CD4-positive, CD25-positive, alpha-beta regulatory T cell (primary cell): ENCODE results near the gene ADAMTS15. TPM values are rescaled to one million over a fixed set of nuclear protein-coding genes. Genes with fewer than 3 reads are reported as not detected.

Experiments
- ATAC-seq, 2 donors: fragments of 150-1000 bp; cut with Tn5 transposase; one replicate each; pipeline ENCODE4 v1.10.0; 2021; ENCODE audit warnings: low read depth in 2 of 2, moderate number of reproducible peaks in 2 of 2, moderate library complexity in 1 of 2
- DNase-seq, 3 donors: peaks; one replicate each; pipeline versions ENCODE4 v3.0.0 to v3.0.0-alpha.2; 2012 to 2022; ENCODE audit warnings: mixed read lengths in 1 of 3
- H3K27ac ChIP-seq: one replicate; pipeline ENCODE4 v1.7.0; 2013; ENCODE audit warnings: mild to moderate bottlenecking, low read length; ENCODE audit not compliant: insufficient read depth, poor library complexity, severe bottlenecking
- H3K27me3 ChIP-seq: one replicate; pipeline ENCODE4 v1.7.0; 2013; ENCODE audit warnings: low read length; ENCODE audit not compliant: control insufficient read depth, insufficient read depth
- H3K36me3 ChIP-seq: one replicate; pipeline ENCODE4 v1.7.0; 2013; ENCODE audit warnings: mild to moderate bottlenecking, low read length, moderate library complexity; ENCODE audit not compliant: control insufficient read depth, insufficient read depth
- H3K4me1 ChIP-seq: 2 replicates; pipeline ENCODE4 v1.7.0; 2013; ENCODE audit warnings: mild to moderate bottlenecking, low read length; ENCODE audit not compliant: insufficient read depth, control insufficient read depth, poor library complexity, severe bottlenecking
- H3K4me3 ChIP-seq: one replicate; pipeline ENCODE4 v1.7.0; 2013; ENCODE audit warnings: low read depth, mild to moderate bottlenecking, low read length, moderate library complexity
- H3K9me3 ChIP-seq, 2 experiments: 1 replicate in 1 of 2; 2 replicates in 1 of 2; pipeline ENCODE4 v1.7.0; 2013; ENCODE audit warnings: low read length in 2 of 2, mild to moderate bottlenecking in 1 of 2, moderate library complexity in 1 of 2; ENCODE audit not compliant: control insufficient read depth in 2 of 2
- H3K27ac Mint-ChIP-seq, 3 donors: one replicate each; pipeline ENCODE4 v1.8.0; 2020 to 2022; ENCODE audit warnings: mild to moderate bottlenecking in 3 of 3, mixed read lengths in 3 of 3, moderate library complexity in 2 of 3
- H3K27me3 Mint-ChIP-seq: one replicate; pipeline ENCODE4 v1.8.0; 2022; ENCODE audit warnings: mild to moderate bottlenecking, mixed read lengths
- H3K36me3 Mint-ChIP-seq: one replicate; pipeline ENCODE4 v1.8.0; 2020; ENCODE audit warnings: mixed read lengths
- H3K4me1 Mint-ChIP-seq, 4 donors: one replicate each; pipeline ENCODE4 v1.8.0; 2020 to 2022; ENCODE audit warnings: mixed read lengths in 4 of 4, mild to moderate bottlenecking in 1 of 4
- H3K4me3 Mint-ChIP-seq, 4 donors: one replicate each; pipeline ENCODE4 v1.8.0; 2020 to 2022; ENCODE audit warnings: mild to moderate bottlenecking in 4 of 4, mixed read lengths in 4 of 4, moderate library complexity in 3 of 4
- H3K9me3 Mint-ChIP-seq, 7 donors: one replicate each; pipeline ENCODE4 v1.8.0; 2020 to 2022; ENCODE audit warnings: mixed read lengths in 7 of 7, mild to moderate bottlenecking in 3 of 7, moderate library complexity in 2 of 7
- polyA plus RNA-seq, 4 donors: library from polyadenylated mRNA; unstranded; fragments of 300-500 nt; fragmentation: Illumina TruSeq; gene quantifications; one replicate each; pipeline ENCODE4 v1.2.3, GENCODE V29; 2021
- total RNA-seq: library from RNA; stranded (reverse); gene quantifications from one replicate; pipeline ENCODE4 v1.2.3, GENCODE V29; 2022

Gene ADAMTS15
- total and polyA plus RNA-seq, 5 donors from 2014 or later = not detected

DNA sequence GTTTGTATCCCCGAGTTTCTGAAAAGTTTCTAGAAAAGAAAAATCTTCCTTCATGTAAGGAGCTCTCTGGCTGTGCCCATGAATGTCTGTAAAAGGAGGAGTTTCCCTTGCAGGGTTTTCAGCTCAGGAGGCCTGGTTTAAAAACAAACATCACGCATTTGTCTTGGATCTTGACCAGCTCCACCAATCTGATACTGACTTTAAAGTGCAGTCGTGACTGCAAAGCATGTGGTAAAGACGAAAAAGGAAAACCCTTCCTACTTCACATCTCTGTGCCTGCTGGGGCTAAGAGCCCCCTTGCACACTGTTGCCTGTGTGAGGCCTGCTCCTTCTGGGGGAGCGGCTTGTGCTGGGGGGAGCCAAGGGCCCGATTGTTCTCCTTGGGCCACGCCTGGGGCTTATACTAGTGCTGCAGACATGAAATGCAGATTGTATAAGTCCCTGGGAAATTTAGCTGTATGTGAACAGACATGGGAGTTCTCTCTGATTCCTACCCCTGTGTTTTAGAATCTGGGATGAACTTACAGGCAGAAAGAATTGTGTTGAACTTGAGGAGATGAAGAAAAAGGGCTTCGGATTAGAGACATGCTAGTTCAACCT is 62.1 kb downstream of the ADAMTS15 start:
- H3K4me1 Mint-ChIP-seq = no peaks in the 10 kb centered on the region

DNA sequence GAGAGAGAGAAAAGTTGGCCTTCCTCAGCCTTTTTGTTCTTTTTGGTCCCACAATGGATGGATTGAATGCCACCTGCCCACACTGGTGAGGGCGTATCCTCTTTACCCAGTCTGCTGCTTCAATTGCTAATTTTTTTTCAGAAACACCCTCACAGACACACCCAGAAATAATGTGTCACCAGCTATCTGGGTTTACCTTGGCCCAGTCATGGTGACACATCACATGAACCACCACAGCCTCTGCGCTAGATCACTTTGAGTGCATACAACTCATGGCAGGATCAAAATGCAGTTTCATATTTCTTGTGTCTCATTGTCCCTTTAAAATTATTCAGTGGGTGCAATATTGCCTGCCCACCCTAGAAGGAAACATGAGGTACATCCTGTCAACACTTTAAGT is 63.3 kb downstream of the ADAMTS15 start:
- Mint-ChIP-seq H3K27ac (no peak overlapping the region), H3K36me3 (no peaks in the 10 kb centered on the region), H3K4me1 (no peaks in the 10 kb centered on the region), H3K9me3 (peaks cover under 1 to 17% (median 5%) of the 10 kb centered on the region in 7 donors), H3K27me3 (peaks cover 5% of the 10 kb centered on the region), H3K4me3 (no peak overlapping the region)
- Histone ChIP-seq H3K27ac (no peak overlapping the region), H3K4me1 (no peaks in the 10 kb centered on the region), H3K36me3 (no peaks in the 10 kb centered on the region), H3K27me3 (no peaks in the 10 kb centered on the region), H3K4me3 (no peak overlapping the region), H3K9me3 (peaks cover 0 to 11% of the 10 kb centered on the region in 2 experiments)
- no peak for DNase-seq
- no peak for ATAC-seq

More for the DNA sequence above, 62.1 kb downstream of the ADAMTS15 start:
- Mint-ChIP-seq H3K4me3 (no peak overlapping the region), H3K9me3 (peaks cover 4 to 24% (median 8%) of the 10 kb centered on the region in 7 donors), H3K27ac (no peak overlapping the region), H3K36me3 (no peaks in the 10 kb centered on the region), H3K27me3 (peaks cover 10% of the 10 kb centered on the region)
- H3K36me3 ChIP-seq = no peaks in the 10 kb centered on the region
- ATAC-seq (no peak), DNase-seq (no peak)
- H3K27me3 ChIP-seq = no peaks in the 10 kb centered on the region
- H3K27ac ChIP-seq = no peak overlapping the region
- no peaks in the 10 kb centered on the region for H3K4me1 ChIP-seq
- H3K4me3 ChIP-seq = no peak overlapping the region
- H3K9me3 ChIP-seq = peaks cover 3 to 12% of the 10 kb centered on the region in 2 experiments

DNA sequence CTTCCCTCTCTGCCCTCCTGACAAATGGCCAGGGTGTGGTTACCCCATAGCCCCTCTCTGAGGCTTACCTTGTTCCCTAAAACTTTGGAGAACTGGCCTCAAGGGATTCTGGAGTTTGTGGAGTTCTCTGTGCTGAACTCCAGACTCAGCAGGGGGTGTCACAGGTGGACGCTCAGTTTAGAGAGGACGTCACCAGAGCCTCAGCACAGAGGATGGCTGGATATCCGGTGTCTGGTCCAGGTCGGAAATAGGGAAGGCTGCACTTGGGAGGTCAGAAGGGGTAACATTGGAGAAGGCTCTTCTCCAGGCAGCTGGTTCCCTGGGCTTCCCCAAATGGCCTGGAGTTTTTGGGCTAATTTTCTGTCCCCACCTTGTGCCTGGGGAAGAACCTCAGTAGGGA is 64.2 kb downstream of the ADAMTS15 start:
- H3K27me3 ChIP-seq = no peaks in the 10 kb centered on the region
- H3K36me3 ChIP-seq = no peaks in the 10 kb centered on the region
- no peak for ATAC-seq
- peaks cover 0 to 2% of the 10 kb centered on the region in 2 experiments for H3K9me3 ChIP-seq
- H3K4me3 Mint-ChIP-seq = no peak overlapping the region
- peaks cover 0 to 11% (median 5%) of the 10 kb centered on the region in 7 donors for H3K9me3 Mint-ChIP-seq
- H3K4me3 ChIP-seq = no peak overlapping the region
- H3K27me3 Mint-ChIP-seq = peaks cover 5% of the 10 kb centered on the region
- DNase-seq = no peak
- no peaks in the 10 kb centered on the region for H3K36me3 Mint-ChIP-seq
- no peaks in the 10 kb centered on the region for H3K4me1 ChIP-seq
- no peaks in the 10 kb centered on the region for H3K4me1 Mint-ChIP-seq
- H3K27ac ChIP-seq = no peak overlapping the region
- no peak overlapping the region for H3K27ac Mint-ChIP-seq

DNA sequence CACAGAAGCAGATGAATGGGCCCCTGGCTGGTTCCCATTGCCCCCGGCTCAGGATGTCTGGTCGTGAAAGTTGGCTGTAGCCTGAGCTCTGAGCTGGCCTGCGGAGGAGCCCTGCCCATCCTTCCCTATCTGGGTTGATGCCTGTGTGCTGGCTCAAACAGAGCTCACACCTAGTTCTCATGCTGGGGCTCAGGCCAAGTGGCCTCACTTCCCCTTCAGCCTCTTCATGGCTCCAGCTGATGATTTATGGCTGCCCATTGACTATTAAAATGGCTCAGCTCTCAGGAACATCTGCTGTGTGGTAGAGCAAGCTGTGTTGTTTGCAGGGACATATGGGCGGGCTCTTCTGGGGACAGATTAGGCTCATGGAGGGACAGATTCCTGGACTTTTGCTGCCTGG is 64.7 kb downstream of the ADAMTS15 start:
- no peak overlapping the region for H3K4me3 Mint-ChIP-seq
- peaks cover 0 to 6% (median 3%) of the 10 kb centered on the region in 7 donors for H3K9me3 Mint-ChIP-seq
- Histone ChIP-seq H3K27ac (no peak overlapping the region), H3K4me3 (no peak overlapping the region), H3K4me1 (no peaks in the 10 kb centered on the region), H3K36me3 (no peaks in the 10 kb centered on the region), H3K9me3 (no peaks in the 10 kb centered on the region), H3K27me3 (no peaks in the 10 kb centered on the region)
- no peaks in the 10 kb centered on the region for H3K4me1 Mint-ChIP-seq
- H3K27me3 Mint-ChIP-seq = peaks cover 5% of the 10 kb centered on the region
- DNase-seq (no peak), ATAC-seq (no peak)
- no peak overlapping the region for H3K27ac Mint-ChIP-seq
- no peaks in the 10 kb centered on the region for H3K36me3 Mint-ChIP-seq

DNA sequence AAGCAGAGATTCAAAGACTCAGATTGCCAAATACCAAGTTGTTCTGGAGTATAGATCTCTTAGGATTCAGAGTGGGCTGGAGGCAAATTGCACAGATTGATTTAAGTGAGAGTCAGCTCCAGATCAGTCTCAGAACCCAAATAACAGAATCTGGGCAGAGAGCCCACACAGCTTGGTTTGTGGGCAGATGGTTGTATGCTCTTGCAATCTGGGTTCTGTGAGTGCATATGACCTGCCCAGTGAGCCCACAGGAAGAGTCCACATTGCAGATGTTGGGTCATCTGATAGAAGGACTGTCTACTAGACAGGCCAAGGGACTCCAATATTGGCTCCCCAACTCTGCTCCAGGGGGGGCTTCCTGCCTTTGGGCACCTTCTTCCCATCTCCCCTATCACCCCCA is 65.9 kb downstream of the ADAMTS15 start:
- Histone ChIP-seq H3K36me3 (no peaks in the 10 kb centered on the region), H3K9me3 (no peaks in the 10 kb centered on the region), H3K4me1 (no peaks in the 10 kb centered on the region), H3K4me3 (no peak overlapping the region), H3K27ac (no peak overlapping the region), H3K27me3 (no peaks in the 10 kb centered on the region)
- H3K4me1 Mint-ChIP-seq = no peaks in the 10 kb centered on the region
- H3K4me3 Mint-ChIP-seq = no peak overlapping the region
- H3K27me3 Mint-ChIP-seq = peaks cover 5% of the 10 kb centered on the region
- peaks cover 0 to 2% (median 0%) of the 10 kb centered on the region in 7 donors for H3K9me3 Mint-ChIP-seq
- ATAC-seq = no peak
- DNase-seq = no peak
- no peak overlapping the region for H3K27ac Mint-ChIP-seq
- no peaks in the 10 kb centered on the region for H3K36me3 Mint-ChIP-seq

DNA sequence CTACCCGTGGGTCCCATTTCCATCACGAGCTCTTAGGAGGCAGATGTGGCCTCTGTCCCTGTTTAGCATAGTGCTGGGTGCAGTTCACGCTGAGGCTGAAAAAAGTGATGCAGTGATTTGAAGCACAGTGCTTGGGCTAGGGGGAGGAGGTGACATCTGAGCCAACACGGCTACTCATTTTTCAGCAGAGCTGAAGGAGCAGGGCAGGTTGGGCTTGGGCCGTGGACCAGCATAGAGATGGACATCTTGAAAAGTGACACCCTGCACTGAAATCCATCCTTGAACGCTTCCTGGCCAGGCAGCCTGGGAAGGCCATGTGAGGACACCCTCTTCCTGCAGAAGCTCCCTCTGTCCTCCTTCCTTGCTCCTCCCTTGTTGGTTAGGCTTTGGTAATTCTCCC is 66.4 kb downstream of the ADAMTS15 start:
- H3K27me3 ChIP-seq = no peaks in the 10 kb centered on the region
- Mint-ChIP-seq H3K4me3 (no peak overlapping the region), H3K27ac (no peak overlapping the region), H3K9me3 (peaks cover 0 to 2% (median 0%) of the 10 kb centered on the region in 7 donors), H3K4me1 (no peaks in the 10 kb centered on the region), H3K36me3 (no peaks in the 10 kb centered on the region), H3K27me3 (peaks cover 5% of the 10 kb centered on the region)
- no peak overlapping the region for H3K27ac ChIP-seq
- no peak for DNase-seq
- no peaks in the 10 kb centered on the region for H3K9me3 ChIP-seq
- no peak overlapping the region for H3K4me3 ChIP-seq
- H3K4me1 ChIP-seq = no peaks in the 10 kb centered on the region
- no peak for ATAC-seq
- H3K36me3 ChIP-seq = no peaks in the 10 kb centered on the region

DNA sequence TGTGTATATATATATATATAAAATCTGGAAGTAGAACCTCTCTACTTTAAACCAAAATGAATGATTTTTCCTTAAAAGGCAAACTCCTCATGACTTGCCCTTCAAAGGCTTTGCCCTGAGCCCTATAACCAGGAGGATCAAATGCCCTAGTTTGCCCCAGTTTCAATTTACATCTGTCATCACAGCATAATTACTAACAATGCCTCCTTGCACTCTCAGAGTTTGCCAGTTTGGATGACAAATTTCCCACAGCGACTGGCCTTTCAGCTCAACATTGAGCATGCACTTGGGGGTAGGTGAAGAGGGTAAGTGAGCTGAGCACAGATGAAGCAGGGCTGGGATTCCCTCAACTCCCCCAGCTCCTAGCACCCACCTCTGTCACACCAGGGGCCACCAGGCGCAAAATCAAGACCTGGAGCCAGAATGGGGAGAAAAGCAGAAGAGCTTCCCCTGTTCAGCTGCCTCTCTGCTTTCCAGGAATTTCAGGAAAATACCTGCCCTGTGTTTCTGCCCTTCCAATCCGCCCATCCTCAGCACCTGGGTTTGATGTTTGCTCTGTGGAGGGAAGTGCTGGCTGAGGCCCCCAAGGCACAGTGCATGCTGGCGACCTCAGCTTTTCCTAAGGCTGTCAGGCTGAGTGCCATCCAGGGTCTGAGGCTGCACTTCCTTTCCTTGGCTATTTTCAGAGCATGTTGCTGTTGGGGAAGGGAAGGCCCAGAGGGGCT is 67.5 kb downstream of the ADAMTS15 start:
- peaks cover 0 to 2% (median 0%) of the 10 kb centered on the region in 7 donors for H3K9me3 Mint-ChIP-seq
- no peaks in the 10 kb centered on the region for H3K27me3 Mint-ChIP-seq
- H3K4me3 ChIP-seq = no peak overlapping the region
- no peaks in the 10 kb centered on the region for H3K9me3 ChIP-seq
- no peaks in the 10 kb centered on the region for H3K36me3 Mint-ChIP-seq
- H3K27me3 ChIP-seq = no peaks in the 10 kb centered on the region
- H3K4me1 Mint-ChIP-seq = no peaks in the 10 kb centered on the region
- no peaks in the 10 kb centered on the region for H3K4me1 ChIP-seq
- no peaks in the 10 kb centered on the region for H3K36me3 ChIP-seq
- ATAC-seq (no peak), DNase-seq (no peak)
- H3K4me3 Mint-ChIP-seq = no peak overlapping the region
- H3K27ac Mint-ChIP-seq = no peak overlapping the region
- H3K27ac ChIP-seq = no peak overlapping the region
